IPS-15b (cell line): ENCODE data around the gene KRT75.

Experiments
- H3K27me3 ChIP-seq: one replicate; pipeline ENCODE4 v1.6.1; 2013; ENCODE audit warnings: low read length; ENCODE audit not compliant: control insufficient read depth, insufficient read depth
- H3K36me3 ChIP-seq: one replicate; pipeline ENCODE4 v1.6.1; 2013; ENCODE audit warnings: low read length; ENCODE audit not compliant: control insufficient read depth, insufficient read depth
- H3K4me1 ChIP-seq: one replicate; pipeline ENCODE4 v1.6.1; 2013; ENCODE audit warnings: mild to moderate bottlenecking, low read length; ENCODE audit not compliant: control insufficient read depth, insufficient read depth
- H3K4me3 ChIP-seq: one replicate; pipeline ENCODE4 v1.5.1; 2013; ENCODE audit warnings: low read depth, low read length
- H3K9ac ChIP-seq: one replicate; pipeline ENCODE4 v1.6.1; 2013; ENCODE audit warnings: low read depth, mild to moderate bottlenecking, low read length
- H3K9me3 ChIP-seq: one replicate; pipeline ENCODE4 v1.6.1; 2013; ENCODE audit warnings: mild to moderate bottlenecking, low read length; ENCODE audit not compliant: control insufficient read depth, insufficient read depth

Gene KRT75

DNA sequence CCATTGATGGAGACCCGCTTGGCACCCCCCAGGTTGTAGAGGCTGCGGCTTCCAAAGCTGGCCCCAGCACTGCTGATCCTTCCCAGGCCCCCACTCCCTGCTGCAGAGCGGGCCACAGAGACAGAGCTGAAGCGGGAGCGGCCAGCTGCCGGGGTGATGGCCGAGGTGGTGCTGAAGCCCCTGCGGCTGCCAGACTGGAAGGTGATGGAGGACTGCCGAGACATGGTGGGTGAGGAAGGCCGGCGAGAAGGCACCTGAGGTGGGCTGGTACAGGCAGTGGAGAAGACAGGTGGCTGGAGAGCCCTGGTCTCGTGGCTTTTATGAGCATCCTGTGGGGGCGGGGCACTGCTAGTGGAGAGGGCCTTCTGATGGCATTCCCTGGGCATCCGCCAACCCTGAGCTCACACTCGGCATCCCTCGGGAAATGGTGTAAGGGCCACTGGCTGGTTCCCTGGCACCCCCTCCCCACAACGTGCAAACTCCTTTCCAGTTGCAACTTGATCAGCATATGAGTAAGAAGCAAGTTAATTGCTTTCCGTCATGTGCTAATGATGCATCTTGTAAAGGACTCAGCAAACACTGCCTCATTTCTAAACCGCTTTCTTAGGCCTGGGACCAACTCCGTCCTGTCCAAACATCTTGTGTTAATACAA is at the start of gene KRT75:
Gene KRT75 (minus strand): TSS at position 291 of the 653 bp plus-strand sequence. CDS start 67 bp downstream, at position 224.
- H3K27me3 ChIP-seq = no peaks in the 10 kb centered on the region
- no peak within 1 kb of the TSS for H3K4me3 ChIP-seq
- H3K9me3 ChIP-seq = no peaks in the 10 kb centered on the region
- H3K4me1 ChIP-seq = no peaks in the 10 kb centered on the region
- no peaks in the 10 kb centered on the region for H3K36me3 ChIP-seq
- no peak within 1 kb of the TSS for H3K9ac ChIP-seq

DNA sequence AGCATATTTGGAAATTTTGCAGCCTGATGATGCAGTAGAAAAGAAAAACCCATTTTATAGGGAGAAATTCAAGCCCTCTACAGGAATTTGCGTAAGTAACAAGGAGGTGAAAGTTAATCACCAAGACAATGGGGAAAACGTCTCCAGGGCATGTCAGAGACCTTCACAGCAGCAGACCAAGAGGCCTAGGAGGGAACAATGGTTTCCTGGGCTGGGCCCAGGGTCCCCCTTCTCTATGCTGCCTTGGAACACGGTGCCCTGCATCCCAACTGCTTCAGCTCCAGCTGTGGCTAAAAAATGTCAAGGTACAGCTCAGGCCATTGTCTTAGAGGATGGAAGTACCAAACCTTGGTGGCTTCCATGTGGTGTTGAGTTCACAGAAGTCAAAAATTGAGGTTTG is 45.9 kb upstream of the KRT75 start:
- no peaks in the 10 kb centered on the region for H3K27me3 ChIP-seq
- no peak overlapping the region for H3K4me3 ChIP-seq
- no peak overlapping the region for H3K9ac ChIP-seq
- H3K36me3 ChIP-seq = no peaks in the 10 kb centered on the region
- no peaks in the 10 kb centered on the region for H3K4me1 ChIP-seq
- peaks cover 3% of the 10 kb centered on the region for H3K9me3 ChIP-seq

DNA sequence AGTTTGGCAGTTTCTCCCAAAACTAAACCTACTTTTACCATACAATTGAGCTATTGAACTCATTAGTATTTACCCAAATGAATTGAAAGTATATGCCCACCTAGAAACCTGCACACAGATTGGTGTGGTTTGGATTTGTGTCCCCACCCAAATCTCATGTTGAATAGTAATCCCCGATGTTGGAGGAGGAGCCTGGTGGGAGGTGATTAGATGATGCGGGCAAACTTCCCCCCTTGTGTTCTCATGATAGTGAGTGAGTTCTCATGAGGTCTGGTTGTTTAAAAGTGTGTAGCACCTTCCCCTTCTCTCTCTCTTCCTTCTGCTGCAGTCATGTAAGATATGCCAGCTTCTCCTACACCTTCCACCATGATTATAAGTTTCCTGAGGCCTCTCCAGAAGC is 43.5 kb upstream of the KRT75 start:
- Histone ChIP-seq H3K4me1 (no peaks in the 10 kb centered on the region), H3K36me3 (no peaks in the 10 kb centered on the region), H3K27me3 (no peaks in the 10 kb centered on the region), H3K9me3 (peaks cover 3% of the 10 kb centered on the region), H3K4me3 (no peak overlapping the region), H3K9ac (no peak overlapping the region)

- Histone ChIP-seq H3K27me3 (no peaks in the 10 kb centered on the region), H3K36me3 (no peaks in the 10 kb centered on the region), H3K9me3 (no peaks in the 10 kb centered on the region), H3K9ac (no peak overlapping the region), H3K4me3 (no peak overlapping the region), H3K4me1 (no peaks in the 10 kb centered on the region)
Measured at GRCh38 chr12:52474212-52474611, 40.0 kb upstream of the KRT75 start.

DNA sequence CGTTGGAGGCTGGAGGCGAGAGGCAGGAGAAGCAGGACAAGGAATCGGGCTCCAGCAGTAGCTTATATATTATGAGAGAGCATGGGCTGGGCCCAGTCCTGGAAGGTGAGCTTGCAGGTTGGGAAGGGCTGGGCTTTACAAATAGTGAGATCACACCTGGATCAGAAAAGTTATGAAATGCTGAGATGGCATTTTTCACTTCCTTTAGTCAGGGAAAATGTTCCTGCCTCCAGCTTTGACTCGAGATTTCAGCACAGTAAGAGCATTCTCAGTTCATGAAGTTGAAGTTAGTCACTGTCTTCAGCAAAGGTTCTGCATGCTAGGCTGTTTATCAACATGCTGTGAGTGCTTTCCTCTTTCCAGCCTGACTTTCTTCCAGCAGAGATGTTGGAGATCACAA is 39.6 kb upstream of the KRT75 start, which contains the start of gene KRT6C:
Gene KRT6C (minus strand): TSS at position 38 of the 400 bp plus-strand sequence. CDS start 68 bp downstream, outside the sequence.
- Histone ChIP-seq H3K9ac (no peak within 1 kb of the TSS), H3K4me1 (no peaks in the 10 kb centered on the region), H3K9me3 (no peaks in the 10 kb centered on the region), H3K36me3 (no peaks in the 10 kb centered on the region), H3K4me3 (no peak within 1 kb of the TSS), H3K27me3 (no peaks in the 10 kb centered on the region)

DNA sequence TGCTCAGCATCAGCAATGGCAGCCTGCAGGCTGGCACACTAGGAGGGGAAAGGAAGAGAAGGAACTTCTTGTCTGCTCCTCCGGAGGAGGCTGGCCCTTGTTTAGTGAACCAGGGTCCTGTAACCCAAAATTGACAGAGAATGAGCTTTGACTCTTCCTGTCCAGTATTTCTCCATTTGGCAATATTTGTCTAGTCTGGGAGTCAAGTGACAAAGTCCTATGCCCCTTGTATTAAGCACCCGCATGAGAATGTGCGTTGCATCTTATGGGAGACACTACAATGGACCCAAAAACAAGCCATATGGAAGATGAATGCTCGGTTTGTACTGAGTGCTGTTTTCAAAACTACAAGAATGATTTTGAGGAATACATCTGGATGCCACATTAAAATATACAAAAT is 35.7 kb upstream of the KRT75 start:
- Histone ChIP-seq H3K27me3 (no peaks in the 10 kb centered on the region), H3K9me3 (no peaks in the 10 kb centered on the region), H3K4me3 (no peak overlapping the region), H3K9ac (no peak overlapping the region), H3K36me3 (no peaks in the 10 kb centered on the region), H3K4me1 (no peaks in the 10 kb centered on the region)

GRCh38 chr12:52464897-52465296 is 30.7 kb upstream of the KRT75 start:
- H3K4me3 ChIP-seq = no peak overlapping the region
- no peaks in the 10 kb centered on the region for H3K27me3 ChIP-seq
- no peak overlapping the region for H3K9ac ChIP-seq

DNA sequence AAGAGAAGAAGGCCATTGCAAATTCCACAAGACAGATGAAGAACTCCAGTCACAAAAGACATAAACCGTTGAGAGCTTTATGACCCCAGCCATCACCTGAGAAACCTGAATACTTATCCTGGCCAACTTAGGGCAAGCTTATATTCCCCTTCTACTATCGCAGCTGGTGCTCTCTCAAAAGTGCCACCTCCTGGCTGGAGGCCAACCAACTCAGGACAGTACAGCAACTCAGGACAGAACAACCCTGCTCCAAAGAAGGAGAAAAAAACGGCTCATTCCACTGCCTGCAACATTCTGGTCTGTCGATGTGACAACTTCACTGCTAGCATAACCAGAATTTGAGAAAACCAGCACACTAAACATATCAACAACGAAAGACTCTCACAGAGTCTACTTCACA is 27.5 kb upstream of the KRT75 start:
- Histone ChIP-seq H3K4me3 (no peak overlapping the region), H3K9ac (no peak overlapping the region), H3K4me1 (no peaks in the 10 kb centered on the region), H3K36me3 (no peaks in the 10 kb centered on the region), H3K9me3 (no peaks in the 10 kb centered on the region), H3K27me3 (no peaks in the 10 kb centered on the region)

More at GRCh38 chr12:52464897-52465296, 30.7 kb upstream of the KRT75 start:
- no peaks in the 10 kb centered on the region for H3K9me3 ChIP-seq
- H3K36me3 ChIP-seq = no peaks in the 10 kb centered on the region
- H3K4me1 ChIP-seq = no peaks in the 10 kb centered on the region

DNA sequence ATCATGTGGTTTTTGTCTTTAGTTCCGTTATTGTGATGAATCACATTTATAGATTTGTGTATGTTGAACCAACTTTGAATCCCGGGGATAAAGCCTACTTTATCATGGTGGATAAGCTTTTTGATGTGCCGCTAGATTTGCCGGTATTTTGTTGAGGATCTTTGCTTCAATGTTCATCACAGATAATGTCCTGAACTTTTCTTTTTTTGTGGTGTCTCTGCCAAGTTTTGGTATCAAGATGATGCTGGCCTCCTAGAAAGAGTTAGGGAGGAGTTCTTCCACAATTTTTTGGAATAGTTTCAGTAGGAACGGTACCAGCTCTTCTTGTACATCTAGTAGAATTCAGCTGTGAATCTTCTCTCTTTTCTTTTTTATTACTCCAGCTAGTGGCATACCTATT is 24.7 kb upstream of the KRT75 start:
- H3K27me3 ChIP-seq = no peaks in the 10 kb centered on the region
- peaks cover 4% of the 10 kb centered on the region for H3K4me1 ChIP-seq
- H3K36me3 ChIP-seq = no peaks in the 10 kb centered on the region
- no peaks in the 10 kb centered on the region for H3K9me3 ChIP-seq
- H3K4me3 ChIP-seq = no peak overlapping the region
- no peak overlapping the region for H3K9ac ChIP-seq

- H3K27me3 ChIP-seq = no peaks in the 10 kb centered on the region
- H3K9me3 ChIP-seq = no peaks in the 10 kb centered on the region
- H3K4me1 ChIP-seq = peaks cover 4% of the 10 kb centered on the region
- H3K9ac ChIP-seq = no peak overlapping the region
- H3K4me3 ChIP-seq = no peak overlapping the region
- no peaks in the 10 kb centered on the region for H3K36me3 ChIP-seq
Measured at GRCh38 chr12:52455821-52456220, 21.6 kb upstream of the KRT75 start.

DNA sequence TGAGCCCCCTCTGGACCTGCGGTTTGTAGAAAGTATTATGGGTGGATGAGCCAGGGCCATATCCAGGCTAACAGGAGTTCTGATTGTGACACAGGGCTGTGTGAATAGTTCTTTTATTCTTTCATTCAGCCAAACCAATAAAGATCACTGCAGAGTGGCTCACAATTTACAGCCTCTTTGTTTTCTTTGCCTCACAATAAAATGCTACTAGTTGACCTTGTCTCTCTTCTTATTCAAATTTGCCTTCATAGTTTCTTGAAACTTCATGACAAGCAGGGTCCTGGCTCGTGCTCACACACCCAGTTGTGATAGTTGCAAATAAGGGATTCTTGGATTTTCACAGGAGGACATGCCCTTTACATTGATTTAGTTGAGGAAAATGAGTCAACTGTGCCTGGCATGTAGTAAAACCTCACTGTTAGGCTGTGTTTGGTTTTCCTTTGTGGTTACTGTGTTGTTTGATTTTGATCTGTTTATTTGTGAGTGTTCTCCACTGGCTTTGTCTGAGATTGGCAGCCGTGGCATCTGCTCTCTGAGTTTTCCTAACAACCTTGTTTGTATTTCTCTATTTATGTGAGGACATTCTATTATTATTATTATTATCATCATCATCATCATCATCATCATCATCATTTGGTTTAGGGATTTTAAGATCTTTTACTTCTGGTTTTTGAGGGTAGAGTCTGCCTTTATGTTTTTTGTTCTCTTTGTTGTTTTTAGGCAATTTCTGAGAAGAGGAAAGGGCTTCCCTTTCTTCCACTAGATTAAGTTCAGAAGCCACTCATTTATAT is 20.4 kb upstream of the KRT75 start:
- H3K4me1 ChIP-seq = peaks cover 4% of the 10 kb centered on the region
- H3K9ac ChIP-seq = no peak overlapping the region
- no peak overlapping the region for H3K4me3 ChIP-seq
- no peaks in the 10 kb centered on the region for H3K27me3 ChIP-seq
- no peaks in the 10 kb centered on the region for H3K36me3 ChIP-seq
- H3K9me3 ChIP-seq = no peaks in the 10 kb centered on the region

GRCh38 chr12:52452101-52452500 is 17.9 kb upstream of the KRT75 start, which contains the start of gene KRT6B:
TSS of gene KRT6B (minus strand) at chr12:52452146. CDS start at chr12:52452078, 68 bp downstream.
- no peak within 1 kb of the TSS for H3K9ac ChIP-seq
- no peaks in the 10 kb centered on the region for H3K36me3 ChIP-seq
- H3K27me3 ChIP-seq = no peaks in the 10 kb centered on the region
- peaks cover 4% of the 10 kb centered on the region for H3K4me1 ChIP-seq
- no peak within 1 kb of the TSS for H3K4me3 ChIP-seq
- H3K9me3 ChIP-seq = no peaks in the 10 kb centered on the region
